Lower lobe of right lung (tissue), 2 donors: ENCODE results near the gene GPR55. TPM values are rescaled to one million over a fixed set of nuclear protein-coding genes. Genes with fewer than 3 reads are reported as not detected.

Experiments used
- ATAC-seq, 2 donors: fragments of 200-7000 bp; cut with Tn5 transposase; one replicate each; pipeline ENCODE4 v1.9.1; 2020 to 2022; ENCODE audit warnings: mild to moderate bottlenecking in 2 of 2, moderate library complexity in 2 of 2
- DNase-seq: peaks from one replicate; pipeline ENCODE4 v3.0.0-alpha.2; 2020
- H3K27ac ChIP-seq: fragments of 200-600 bp; one replicate; pipeline ENCODE4 v1.8.0; 2022
- H3K27me3 ChIP-seq: fragments of 200-600 bp; one replicate; pipeline ENCODE4 v1.8.0; 2022; ENCODE audit warnings: low read depth
- H3K36me3 ChIP-seq: fragments of 200-600 bp; one replicate; pipeline ENCODE4 v1.8.0; 2022; ENCODE audit warnings: mild to moderate bottlenecking
- H3K4me1 ChIP-seq: fragments of 200-600 bp; one replicate; pipeline ENCODE4 v1.8.0; 2022
- H3K4me3 ChIP-seq: fragments of 200-600 bp; one replicate; pipeline ENCODE4 v1.8.0; 2022; ENCODE audit warnings: mild to moderate bottlenecking
- H3K9me3 ChIP-seq: fragments of 200-600 bp; one replicate; pipeline ENCODE4 v1.8.0; 2022
- CTCF ChIP-seq: fragments of 200-600 bp; IDR thresholded peaks from one replicate; pipeline ENCODE4 v1.8.0; 2022; ENCODE audit warnings: antibody characterized with exemption, mild to moderate bottlenecking
- intact Hi-C: fragments of 100-400 bp; cut with DNase I; formaldehyde crosslinking; loops from one replicate; pipeline ENCODE4 v1.11.0; 2022
- total RNA-seq: library from RNA; stranded (reverse); fragmentation: NEBNext Ultra II Directional; extraction: Animal tissue kit (Norgen Biotek cat#: 25700); gene quantifications from one replicate; pipeline ENCODE4 v1.2.1, GENCODE V29; 2021
- donor health status: DM: no; HTN: yes; CAD: no; lungs with severe emphysema.

The GPR55 gene
- total RNA-seq, 1 donor from 2014 or later = 0.74 TPM

GRCh38 chr2:230953845-230954244 is 28.8 kb upstream of the GPR55 start:
- ATAC-seq (no peak), DNase-seq (no peak)
- intact Hi-C loops = no loop called here
- H3K27me3 ChIP-seq = peaks cover 15% of the 10 kb centered on the region
- no peaks in the 10 kb centered on the region for H3K36me3 ChIP-seq
- no peak for TF ChIP-seq CTCF
- no peak overlapping the region for H3K27ac ChIP-seq
- H3K4me1 ChIP-seq = peaks cover 11% of the 10 kb centered on the region
- no peaks in the 10 kb centered on the region for H3K9me3 ChIP-seq
- no peak overlapping the region for H3K4me3 ChIP-seq

- H3K36me3 ChIP-seq = no peaks in the 10 kb centered on the region
- peaks cover 6% of the 10 kb centered on the region for H3K4me1 ChIP-seq
- no peak overlapping the region for H3K4me3 ChIP-seq
- H3K9me3 ChIP-seq = no peaks in the 10 kb centered on the region
- DNase-seq (no peak), ATAC-seq (no peak)
- no peak overlapping the region for H3K27ac ChIP-seq
- TF ChIP-seq CTCF = no peak
- peaks cover 11% of the 10 kb centered on the region for H3K27me3 ChIP-seq
- intact Hi-C loops = no loop called here
Observed at GRCh38 chr2:230952226-230952956, 27.3 kb upstream of the GPR55 start.

GRCh38 chr2:230951396-230951795 is 26.4 kb upstream of the GPR55 start:
- no peak for DNase-seq
- no peak overlapping the region for H3K27ac ChIP-seq
- H3K4me3 ChIP-seq = no peak overlapping the region
- no peaks in the 10 kb centered on the region for H3K36me3 ChIP-seq
- H3K4me1 ChIP-seq = no peaks in the 10 kb centered on the region
- peaks cover 1% of the 10 kb centered on the region for H3K27me3 ChIP-seq
- no peak for TF ChIP-seq CTCF
- intact Hi-C loops = no loop called here
- H3K9me3 ChIP-seq = no peaks in the 10 kb centered on the region
- ATAC-seq = no peak

GRCh38 chr2:230950874-230951339 is 25.9 kb upstream of the GPR55 start:
- no peak for DNase-seq
- Histone ChIP-seq H3K27ac (no peak overlapping the region), H3K4me3 (no peak overlapping the region), H3K9me3 (no peaks in the 10 kb centered on the region), H3K4me1 (no peaks in the 10 kb centered on the region), H3K27me3 (no peaks in the 10 kb centered on the region), H3K36me3 (no peaks in the 10 kb centered on the region)
- no peak for ATAC-seq
- intact Hi-C loops = no loop called here
- TF ChIP-seq CTCF = no peak

- Histone ChIP-seq H3K4me1 (no peaks in the 10 kb centered on the region), H3K9me3 (no peaks in the 10 kb centered on the region), H3K4me3 (no peak overlapping the region), H3K36me3 (no peaks in the 10 kb centered on the region), H3K27me3 (no peaks in the 10 kb centered on the region), H3K27ac (no peak overlapping the region)
- no peak for ATAC-seq
- no peak for TF ChIP-seq CTCF
- no peak for DNase-seq
- intact Hi-C loops = no loop called here
Observed at GRCh38 chr2:230949966-230950873, 25.2 kb upstream of the GPR55 start.
